Measurements from ENCODE around the gene GCNT1. TPM values are rescaled to one million over a fixed set of nuclear protein-coding genes. Genes with fewer than 3 reads are reported as not detected.
A peak's percentile ranks its signal among the peaks of the same experiment; 100 is the strongest.

The GCNT1 gene
- 2.9 TPM for polyA plus RNA-seq (2013, experiment 1 of 2)
- polyA plus RNA-seq (2013, experiment 2 of 2) = 1.8 TPM

DNA sequence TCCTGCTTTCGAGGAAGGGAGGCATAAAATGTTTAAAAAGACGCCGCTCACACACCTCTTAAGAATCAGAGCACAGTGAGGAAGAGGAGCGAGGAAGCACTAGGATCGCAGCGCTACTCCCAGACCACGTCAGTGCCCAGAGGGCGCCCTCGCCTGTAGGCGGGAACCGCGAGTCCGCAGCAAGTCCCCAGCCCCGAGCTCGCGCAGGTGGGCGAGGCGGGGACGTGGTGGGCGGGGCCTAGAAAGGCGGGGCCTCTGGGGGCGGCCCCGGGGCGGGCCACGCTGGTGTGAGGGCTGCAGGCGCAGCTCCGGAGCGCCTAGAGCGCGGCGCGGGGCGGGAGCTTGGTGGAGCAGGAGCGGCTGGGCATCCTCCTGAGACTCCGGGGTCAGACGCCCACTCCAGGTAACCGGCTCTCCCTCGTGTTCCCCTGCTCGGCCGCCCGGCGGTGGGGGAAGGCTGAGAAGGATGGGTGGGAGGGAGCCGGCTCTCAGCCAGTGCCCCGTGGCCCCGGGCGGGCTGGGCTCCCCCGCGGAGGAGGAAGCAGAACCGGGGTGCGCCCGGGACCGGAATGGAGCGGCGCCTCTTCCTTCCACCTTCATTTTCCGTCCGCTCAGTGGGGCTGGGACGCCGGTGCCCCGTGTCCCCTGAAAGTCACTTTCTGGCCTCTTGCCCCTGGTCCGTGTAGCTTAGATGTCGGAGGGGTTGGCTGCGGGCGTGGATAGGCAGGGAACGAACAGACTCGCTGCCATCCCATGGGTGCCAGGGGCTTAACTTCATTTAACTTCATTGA lies at the start of gene GCNT1:
Gene GCNT1 (plus strand): TSS at position 280 of the 791 bp plus-strand sequence. CDS start 43,200 bp downstream, outside the sequence.
- H2BK5ac ChIP-seq (ENCODE audit: low read depth, low read length, poor library complexity, severe bottlenecking) = peak within 1 kb of the TSS; percentile 1
- no peak within 1 kb of the TSS for H4K91ac ChIP-seq (ENCODE audit: low read length)
- H3K4ac ChIP-seq (ENCODE audit: low read depth in 1 of 2, low read length in 2 of 2) = no peak within 1 kb of the TSS
- peak within 1 kb of the TSS; percentile 95 for H3K9ac ChIP-seq (ENCODE audit: low read length)
- peak within 1 kb of the TSS; percentile 79 for H2AFZ ChIP-seq (ENCODE audit: low read depth, low read length)
- H3K27me3 ChIP-seq (ENCODE audit: control insufficient read depth in 1 of 2, insufficient read depth in 1 of 2, low read length in 2 of 2) = no peaks in the 10 kb centered on the region
- H2BK120ac ChIP-seq (ENCODE audit: low read depth, low read length) = peak within 1 kb of the TSS; percentile 19
- peak; percentile 54 for DNase-seq
- H3K4me2 ChIP-seq (ENCODE audit: low read length, poor library complexity, severe bottlenecking) = peak within 1 kb of the TSS; percentile 82
- peak within 1 kb of the TSS; percentile 72 for H3K27ac ChIP-seq (ENCODE audit: low read length, poor library complexity, severe bottlenecking)
- H3K9me3 ChIP-seq (ENCODE audit: control insufficient read depth, low read length) = no peaks in the 10 kb centered on the region
- peak within 1 kb of the TSS; percentile 35 for H4K8ac ChIP-seq (ENCODE audit: low read length)
- peaks cover 9% of the 10 kb centered on the region for H3K79me1 ChIP-seq (replicated peaks; ENCODE audit: low read length, poor library complexity, severe bottlenecking)
- no peak within 1 kb of the TSS for H3K23ac ChIP-seq (ENCODE audit: low read length in 2 of 2)
- H3K4me1 ChIP-seq (ENCODE audit: control insufficient read depth, insufficient read depth, low read depth, low read length) = peaks cover 3% of the 10 kb centered on the region
- no peak within 1 kb of the TSS for H2AK5ac ChIP-seq (ENCODE audit: low read length, severe bottlenecking)
- peak within 1 kb of the TSS; percentile 82 to 96 for H3K4me3 ChIP-seq (ENCODE audit: insufficient read depth in 1 of 2, low read depth in 1 of 2, low read length in 2 of 2)
- H3K14ac ChIP-seq (ENCODE audit: low read length in 2 of 2) = peak within 1 kb of the TSS in 1 of 2 experiments; percentile 9
- peak within 1 kb of the TSS; percentile 19 to 80 for H3K18ac ChIP-seq (ENCODE audit: low read depth in 1 of 2, low read length in 2 of 2)
- WGBS = under 1% methylated on average over 52 of the region's 65 CpGs
- H3K36me3 ChIP-seq (ENCODE audit: control insufficient read depth in 1 of 2, insufficient read depth in 2 of 2, low read depth in 1 of 2, low read length in 2 of 2) = peaks cover 0 to 8% of the 10 kb centered on the region in 2 experiments
- H2BK12ac ChIP-seq (ENCODE audit: low read length in 2 of 2) = peak within 1 kb of the TSS in 1 of 2 experiments; percentile 80
- H2BK15ac ChIP-seq (ENCODE audit: low read depth, poor library complexity, severe bottlenecking) = peak within 1 kb of the TSS; percentile 44

DNA sequence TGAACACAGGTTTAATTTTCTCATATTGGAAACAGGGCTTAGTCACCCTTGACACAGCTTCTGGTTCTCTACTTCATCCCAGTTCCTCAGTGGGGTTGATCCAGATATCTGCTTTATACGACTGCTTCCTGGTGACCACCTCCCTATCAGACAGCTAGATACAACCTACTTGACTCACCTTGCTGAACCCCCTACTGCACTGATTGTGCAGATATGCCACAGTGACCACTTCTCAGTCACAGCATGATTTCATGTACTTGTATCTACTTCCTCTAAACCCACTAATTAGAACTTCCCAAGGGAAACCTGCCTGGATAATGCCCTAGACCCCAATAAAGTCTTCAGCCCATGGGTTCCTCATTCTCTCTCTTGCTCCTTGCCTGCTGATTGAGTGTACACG lies 46.3 kb upstream of the GCNT1 start:
- no peak overlapping the region for H2BK12ac ChIP-seq (ENCODE audit: low read length in 2 of 2)
- no peaks in the 10 kb centered on the region for H3K36me3 ChIP-seq (ENCODE audit: control insufficient read depth in 1 of 2, insufficient read depth in 2 of 2, low read depth in 1 of 2, low read length in 2 of 2)
- H3K9ac ChIP-seq (ENCODE audit: low read length) = no peak overlapping the region
- H3K4me3 ChIP-seq (ENCODE audit: insufficient read depth in 1 of 2, low read depth in 1 of 2, low read length in 2 of 2) = no peak overlapping the region
- H3K4me2 ChIP-seq (ENCODE audit: low read length, poor library complexity, severe bottlenecking) = no peak overlapping the region
- H3K23ac ChIP-seq (ENCODE audit: low read length in 2 of 2) = no peak overlapping the region
- no peak overlapping the region for H3K27ac ChIP-seq (ENCODE audit: low read length, poor library complexity, severe bottlenecking)
- H3K79me1 ChIP-seq (replicated peaks; ENCODE audit: low read length, poor library complexity, severe bottlenecking) = no peaks in the 10 kb centered on the region
- H2BK120ac ChIP-seq (ENCODE audit: low read depth, low read length) = no peak overlapping the region
- no peaks in the 10 kb centered on the region for H3K27me3 ChIP-seq (ENCODE audit: control insufficient read depth in 1 of 2, insufficient read depth in 1 of 2, low read length in 2 of 2)
- H3K4me1 ChIP-seq (ENCODE audit: control insufficient read depth, insufficient read depth, low read depth, low read length) = no peaks in the 10 kb centered on the region
- no peak overlapping the region for H4K8ac ChIP-seq (ENCODE audit: low read length)
- H3K4ac ChIP-seq (ENCODE audit: low read depth in 1 of 2, low read length in 2 of 2) = no peak overlapping the region
- WGBS = 98% methylated on average over 1 of the region's 2 CpGs
- H3K18ac ChIP-seq (ENCODE audit: low read depth in 1 of 2, low read length in 2 of 2) = no peak overlapping the region
- no peak overlapping the region for H3K14ac ChIP-seq (ENCODE audit: low read length in 2 of 2)
- no peak overlapping the region for H2AK5ac ChIP-seq (ENCODE audit: low read length, severe bottlenecking)
- H2BK5ac ChIP-seq (ENCODE audit: low read depth, low read length, poor library complexity, severe bottlenecking) = no peak overlapping the region
- no peak overlapping the region for H2AFZ ChIP-seq (ENCODE audit: low read depth, low read length)
- DNase-seq = no peak
- no peak overlapping the region for H4K91ac ChIP-seq (ENCODE audit: low read length)
- no peak overlapping the region for H2BK15ac ChIP-seq (ENCODE audit: low read depth, poor library complexity, severe bottlenecking)
- no peaks in the 10 kb centered on the region for H3K9me3 ChIP-seq (ENCODE audit: control insufficient read depth, low read length)

DNA sequence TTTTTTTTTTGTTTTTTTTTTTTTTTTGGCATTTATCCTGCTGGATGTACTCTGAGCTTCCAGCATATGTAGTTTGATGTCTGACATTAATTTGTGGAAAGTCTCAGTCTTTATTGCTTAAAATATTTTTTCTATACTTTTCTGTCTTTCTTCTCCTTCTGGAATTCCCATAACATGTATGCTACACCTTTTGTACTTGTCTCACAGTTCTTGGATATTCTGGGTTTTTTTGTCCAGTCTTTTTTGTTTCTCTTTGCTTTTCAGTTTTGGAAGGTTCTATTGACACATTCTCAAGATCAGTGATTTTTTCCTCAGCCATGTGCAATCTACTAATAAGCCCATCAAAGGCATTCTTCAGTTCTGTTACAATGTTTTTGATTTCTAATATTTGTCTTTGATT lies 45.3 kb upstream of the GCNT1 start:
- H3K23ac ChIP-seq (ENCODE audit: low read length in 2 of 2) = no peak overlapping the region
- H4K91ac ChIP-seq (ENCODE audit: low read length) = no peak overlapping the region
- H3K14ac ChIP-seq (ENCODE audit: low read length in 2 of 2) = no peak overlapping the region
- DNase-seq = no peak
- H3K36me3 ChIP-seq (ENCODE audit: control insufficient read depth in 1 of 2, insufficient read depth in 2 of 2, low read depth in 1 of 2, low read length in 2 of 2) = no peaks in the 10 kb centered on the region
- no peak overlapping the region for H2BK120ac ChIP-seq (ENCODE audit: low read depth, low read length)
- H3K4ac ChIP-seq (ENCODE audit: low read depth in 1 of 2, low read length in 2 of 2) = no peak overlapping the region
- no peak overlapping the region for H3K9ac ChIP-seq (ENCODE audit: low read length)
- H3K18ac ChIP-seq (ENCODE audit: low read depth in 1 of 2, low read length in 2 of 2) = no peak overlapping the region
- no peak overlapping the region for H2AK5ac ChIP-seq (ENCODE audit: low read length, severe bottlenecking)
- no peak overlapping the region for H2BK15ac ChIP-seq (ENCODE audit: low read depth, poor library complexity, severe bottlenecking)
- no peaks in the 10 kb centered on the region for H3K27me3 ChIP-seq (ENCODE audit: control insufficient read depth in 1 of 2, insufficient read depth in 1 of 2, low read length in 2 of 2)
- H3K4me2 ChIP-seq (ENCODE audit: low read length, poor library complexity, severe bottlenecking) = no peak overlapping the region
- H2AFZ ChIP-seq (ENCODE audit: low read depth, low read length) = no peak overlapping the region
- no peak overlapping the region for H2BK12ac ChIP-seq (ENCODE audit: low read length in 2 of 2)
- no peak overlapping the region for H4K8ac ChIP-seq (ENCODE audit: low read length)
- H3K9me3 ChIP-seq (ENCODE audit: control insufficient read depth, low read length) = no peaks in the 10 kb centered on the region
- no peak overlapping the region for H3K27ac ChIP-seq (ENCODE audit: low read length, poor library complexity, severe bottlenecking)
- no peak overlapping the region for H3K4me3 ChIP-seq (ENCODE audit: insufficient read depth in 1 of 2, low read depth in 1 of 2, low read length in 2 of 2)
- no peak overlapping the region for H2BK5ac ChIP-seq (ENCODE audit: low read depth, low read length, poor library complexity, severe bottlenecking)
- H3K79me1 ChIP-seq (replicated peaks; ENCODE audit: low read length, poor library complexity, severe bottlenecking) = no peaks in the 10 kb centered on the region
- no peaks in the 10 kb centered on the region for H3K4me1 ChIP-seq (ENCODE audit: control insufficient read depth, insufficient read depth, low read depth, low read length)

DNA sequence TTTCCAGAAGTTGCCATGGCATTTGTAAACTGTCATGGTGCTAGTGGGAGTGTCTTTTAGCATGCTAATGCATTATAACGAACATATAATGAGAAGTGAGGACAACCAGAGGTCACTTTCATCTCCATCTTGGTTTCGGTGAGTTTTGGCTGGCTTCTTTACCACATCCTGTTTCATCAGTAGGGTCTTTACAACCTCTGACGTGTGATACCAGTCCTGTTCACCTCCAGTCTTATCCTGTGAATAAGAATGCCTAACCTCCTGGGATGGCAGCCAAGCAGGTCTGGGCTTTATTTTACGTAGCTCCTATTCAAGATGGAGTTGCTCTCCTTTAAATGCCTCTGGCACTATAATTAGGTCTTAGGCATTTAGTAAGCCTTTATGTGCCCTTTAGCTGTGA lies 44.3 kb upstream of the GCNT1 start:
- H3K79me1 ChIP-seq (replicated peaks; ENCODE audit: low read length, poor library complexity, severe bottlenecking) = no peaks in the 10 kb centered on the region
- no peak overlapping the region for H4K91ac ChIP-seq (ENCODE audit: low read length)
- no peaks in the 10 kb centered on the region for H3K36me3 ChIP-seq (ENCODE audit: control insufficient read depth in 1 of 2, insufficient read depth in 2 of 2, low read depth in 1 of 2, low read length in 2 of 2)
- no peaks in the 10 kb centered on the region for H3K9me3 ChIP-seq (ENCODE audit: control insufficient read depth, low read length)
- H3K23ac ChIP-seq (ENCODE audit: low read length in 2 of 2) = no peak overlapping the region
- H3K9ac ChIP-seq (ENCODE audit: low read length) = no peak overlapping the region
- no peak for DNase-seq
- H4K8ac ChIP-seq (ENCODE audit: low read length) = no peak overlapping the region
- no peak overlapping the region for H2AFZ ChIP-seq (ENCODE audit: low read depth, low read length)
- H2BK120ac ChIP-seq (ENCODE audit: low read depth, low read length) = no peak overlapping the region
- no peak overlapping the region for H3K4me3 ChIP-seq (ENCODE audit: insufficient read depth in 1 of 2, low read depth in 1 of 2, low read length in 2 of 2)
- no peak overlapping the region for H2BK12ac ChIP-seq (ENCODE audit: low read length in 2 of 2)
- H3K4ac ChIP-seq (ENCODE audit: low read depth in 1 of 2, low read length in 2 of 2) = no peak overlapping the region
- no peak overlapping the region for H2BK15ac ChIP-seq (ENCODE audit: low read depth, poor library complexity, severe bottlenecking)
- WGBS = 92% methylated on average over 4 of the region's 4 CpGs
- H3K14ac ChIP-seq (ENCODE audit: low read length in 2 of 2) = no peak overlapping the region
- no peaks in the 10 kb centered on the region for H3K4me1 ChIP-seq (ENCODE audit: control insufficient read depth, insufficient read depth, low read depth, low read length)
- H3K18ac ChIP-seq (ENCODE audit: low read depth in 1 of 2, low read length in 2 of 2) = no peak overlapping the region
- no peak overlapping the region for H3K27ac ChIP-seq (ENCODE audit: low read length, poor library complexity, severe bottlenecking)
- no peak overlapping the region for H2AK5ac ChIP-seq (ENCODE audit: low read length, severe bottlenecking)
- no peaks in the 10 kb centered on the region for H3K27me3 ChIP-seq (ENCODE audit: control insufficient read depth in 1 of 2, insufficient read depth in 1 of 2, low read length in 2 of 2)
- H2BK5ac ChIP-seq (ENCODE audit: low read depth, low read length, poor library complexity, severe bottlenecking) = no peak overlapping the region
- no peak overlapping the region for H3K4me2 ChIP-seq (ENCODE audit: low read length, poor library complexity, severe bottlenecking)

All from mesenchymal stem cell (in vitro differentiated cells and primary cell).